Keratinocyte (primary cell): Measurements from ENCODE around the gene BABAM2. TPM values are rescaled to one million over a fixed set of nuclear protein-coding genes. Genes with fewer than 3 reads are reported as not detected.

Experiments used
- DNase-seq: peaks from one replicate; pipeline ENCODE4 v3.0.0-alpha.2; 2011; ENCODE audit warnings: low read depth, missing footprints, low spot score
- FAIRE-seq: peaks from 2 replicates; lab custom pipeline; 2011; peaks lifted over from hg19 to GRCh38; lab: Jason Lieb, UNC
- H2AFZ ChIP-seq: 2 replicates; pipeline ENCODE4 v1.6.0; 2012; ENCODE audit warnings: low read length, control low read depth, inconsistent platforms; ENCODE audit not compliant: control insufficient read depth
- H3K27ac ChIP-seq: 2 replicates; pipeline ENCODE4 v1.5.1; 2011; ENCODE audit warnings: low read length; ENCODE audit not compliant: control insufficient read depth, insufficient read depth
- H3K27me3 ChIP-seq: 3 replicates; pipeline ENCODE4 v1.6.0; 2011; ENCODE audit warnings: low read length; ENCODE audit not compliant: control insufficient read depth, insufficient read depth; ENCODE audit errors: extremely low read depth
- H3K36me3 ChIP-seq, 2 experiments: 2 replicates in 1 of 2; 3 replicates in 1 of 2; pipeline ENCODE4 v1.5.1; 2011; ENCODE audit warnings: low read length in 2 of 2, mild to moderate bottlenecking in 1 of 2; ENCODE audit not compliant: control insufficient read depth in 2 of 2, insufficient read depth in 2 of 2; ENCODE audit errors: extremely low read depth in 1 of 2
- H3K4me1 ChIP-seq: 3 replicates; pipeline ENCODE4 v1.5.1; 2011; ENCODE audit warnings: low read length; ENCODE audit not compliant: control insufficient read depth, insufficient read depth; ENCODE audit errors: extremely low read depth
- H3K4me2 ChIP-seq: 3 replicates; pipeline ENCODE4 v1.6.0; 2011; ENCODE audit warnings: low read depth, low read length; ENCODE audit not compliant: control insufficient read depth, insufficient read depth; ENCODE audit errors: extremely low read depth
- H3K4me3 ChIP-seq, 3 experiments: fragments of 200-600 bp in 1 of 3; sonication (generic) in 1 of 3; 2 replicates in 2 of 3; 3 replicates in 1 of 3; pipeline ENCODE4 v1.5.1; 2011 to 2016; ENCODE audit warnings: low read length in 3 of 3, mild to moderate bottlenecking in 3 of 3, control low read depth in 2 of 3, inconsistent platforms in 1 of 3, low read depth in 1 of 3, mixed read lengths in 1 of 3, mixed run types in 1 of 3, moderate library complexity in 1 of 3; ENCODE audit not compliant: control insufficient read depth in 2 of 3, insufficient read depth in 2 of 3; ENCODE audit errors: extremely low read depth in 1 of 3
- H3K79me2 ChIP-seq: 2 replicates; pipeline ENCODE4 v1.6.0; 2012; ENCODE audit warnings: low read length; ENCODE audit not compliant: control insufficient read depth, insufficient read depth
- H3K9ac ChIP-seq: 3 replicates; pipeline ENCODE4 v1.6.0; 2011; ENCODE audit warnings: low read length; ENCODE audit not compliant: control insufficient read depth, insufficient read depth; ENCODE audit errors: extremely low read depth
- H3K9me1 ChIP-seq: 3 replicates; pipeline ENCODE4 v1.6.0; 2011; ENCODE audit warnings: low read length; ENCODE audit not compliant: control insufficient read depth, insufficient read depth; ENCODE audit errors: extremely low read depth
- H3K9me3 ChIP-seq: 2 replicates; pipeline ENCODE4 v1.5.1; 2012; ENCODE audit warnings: low read depth, low read length; ENCODE audit not compliant: control insufficient read depth
- H4K20me1 ChIP-seq: 3 replicates; pipeline ENCODE4 v1.6.0; 2011; ENCODE audit warnings: low read length; ENCODE audit not compliant: control insufficient read depth, insufficient read depth; ENCODE audit errors: extremely low read depth
- EZH2 ChIP-seq: IDR thresholded peaks from one replicate; pipeline ENCODE4 v1.6.1; 2012; ENCODE audit warnings: inconsistent platforms, mild to moderate bottlenecking, low read length, moderate library complexity
- dilution Hi-C: fragments of 300-500 bp; cut with MboI; formaldehyde crosslinking; loops from one replicate; pipeline ENCODE4 v1.7.0; 2020; ENCODE audit warnings: low sequenced_read_pairs; ENCODE audit not compliant: extremely low pct_ligation_motif_present
- polyA plus RNA-seq, 5 experiments: library from polyadenylated mRNA; depleted of rRNA in 3 of 5; stranded (reverse) in 3 of 5; stranded (forward) in 1 of 5; unstranded in 1 of 5; fragments of >200 nt; gene quantifications; 1 replicate in 1 of 5; 2 replicates in 3 of 5; 3 replicates in 1 of 5; pipeline versions ENCODE4 v1.2.1 to v1.2.3, GENCODE V29; 2011 to 2012; ENCODE audit warnings: missing spikeins in 2 of 5, low read depth in 1 of 5, low replicate concordance in 1 of 5
- TF ChIP-seq, protein P1 (sequence below), 3 experiments: IDR thresholded peaks in 1 of 3; conservative IDR thresholded peaks in 1 of 3; optimal IDR thresholded peaks in 1 of 3; 2 replicates in 2 of 3; 3 replicates in 1 of 3; pipeline versions ENCODE3 to v1.5.1; 2011; ENCODE audit warnings: low read length in 3 of 3, mild to moderate bottlenecking in 3 of 3, moderate library complexity in 2 of 3, control low read depth in 1 of 3, inconsistent platforms in 1 of 3; ENCODE audit not compliant: insufficient read depth in 2 of 3; ENCODE audit errors: extremely low read depth in 1 of 3

BABAM2 gene
- polyA plus RNA-seq, 1 donor (not counting 4 experiments of a cell fraction or from before 2014, with no cell fraction given), result 29.8 TPM

DNA sequence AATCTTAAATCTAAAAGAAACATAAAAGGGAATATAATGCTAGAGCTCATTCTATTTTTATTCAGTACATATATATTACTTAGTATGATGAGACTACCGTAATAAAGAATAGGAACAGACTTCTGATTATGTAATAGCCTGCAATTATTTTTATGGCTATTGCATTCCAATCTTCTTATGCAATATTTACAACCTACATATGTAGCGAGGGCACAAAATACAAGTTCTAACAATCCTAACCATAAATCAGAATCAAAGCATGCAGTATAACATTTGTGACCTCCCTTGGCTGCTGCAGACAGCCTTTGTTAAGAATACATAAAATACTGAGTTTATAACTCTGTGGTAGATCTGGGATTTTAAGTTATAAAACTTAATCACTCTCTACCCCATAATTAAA, 177.6 kb downstream of the BABAM2 start:
- Histone ChIP-seq H3K9ac (no peak overlapping the region), H3K9me3 (no peaks in the 10 kb centered on the region), H3K27ac (peak overlapping the region; percentile 23), H3K36me3 (no peaks in the 10 kb centered on the region), H4K20me1 (no peaks in the 10 kb centered on the region), H3K4me3 (no peak overlapping the region), H3K4me2 (no peak overlapping the region), H3K79me2 (no peaks in the 10 kb centered on the region), H3K9me1 (no peaks in the 10 kb centered on the region), H3K27me3 (no peaks in the 10 kb centered on the region), H3K4me1 (peaks cover 12% of the 10 kb centered on the region), H2AFZ (no peak overlapping the region)
- dilution Hi-C loops, result no loop called here
- TF ChIP-seq, protein P1, sequence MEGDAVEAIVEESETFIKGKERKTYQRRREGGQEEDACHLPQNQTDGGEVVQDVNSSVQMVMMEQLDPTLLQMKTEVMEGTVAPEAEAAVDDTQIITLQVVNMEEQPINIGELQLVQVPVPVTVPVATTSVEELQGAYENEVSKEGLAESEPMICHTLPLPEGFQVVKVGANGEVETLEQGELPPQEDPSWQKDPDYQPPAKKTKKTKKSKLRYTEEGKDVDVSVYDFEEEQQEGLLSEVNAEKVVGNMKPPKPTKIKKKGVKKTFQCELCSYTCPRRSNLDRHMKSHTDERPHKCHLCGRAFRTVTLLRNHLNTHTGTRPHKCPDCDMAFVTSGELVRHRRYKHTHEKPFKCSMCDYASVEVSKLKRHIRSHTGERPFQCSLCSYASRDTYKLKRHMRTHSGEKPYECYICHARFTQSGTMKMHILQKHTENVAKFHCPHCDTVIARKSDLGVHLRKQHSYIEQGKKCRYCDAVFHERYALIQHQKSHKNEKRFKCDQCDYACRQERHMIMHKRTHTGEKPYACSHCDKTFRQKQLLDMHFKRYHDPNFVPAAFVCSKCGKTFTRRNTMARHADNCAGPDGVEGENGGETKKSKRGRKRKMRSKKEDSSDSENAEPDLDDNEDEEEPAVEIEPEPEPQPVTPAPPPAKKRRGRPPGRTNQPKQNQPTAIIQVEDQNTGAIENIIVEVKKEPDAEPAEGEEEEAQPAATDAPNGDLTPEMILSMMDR (optimal IDR thresholded peaks at IDR 0.05 in 1 of 3, IDR thresholded peaks at IDR 0.05 in 1 of 3, conservative IDR thresholded peaks at IDR 0.05 in 1 of 3; ENCODE audit: extremely low read depth in 1 of 3, insufficient read depth in 2 of 3, low read length in 3 of 3), result no peak
- DNase-seq, result peak; percentile 19
- FAIRE-seq, result no peak

- Histone ChIP-seq H3K27me3 (no peaks in the 10 kb centered on the region), H2AFZ (no peak overlapping the region), H3K4me3 (no peak overlapping the region), H3K4me1 (peaks cover 9% of the 10 kb centered on the region), H3K4me2 (no peak overlapping the region), H3K9me1 (no peaks in the 10 kb centered on the region), H3K9ac (no peak overlapping the region), H3K36me3 (no peaks in the 10 kb centered on the region), H4K20me1 (no peaks in the 10 kb centered on the region), H3K27ac (peak overlapping the region; percentile 23), H3K79me2 (no peaks in the 10 kb centered on the region), H3K9me3 (no peaks in the 10 kb centered on the region)
- DNase-seq, result no peak
- FAIRE-seq, result no peak
- dilution Hi-C loops, result no loop called here
- TF ChIP-seq EZH2, result no peak
- TF ChIP-seq, protein P1 (optimal IDR thresholded peaks at IDR 0.05 in 1 of 3, IDR thresholded peaks at IDR 0.05 in 1 of 3, conservative IDR thresholded peaks at IDR 0.05 in 1 of 3; ENCODE audit: extremely low read depth in 1 of 3, insufficient read depth in 2 of 3, low read length in 3 of 3), result no peak
Measured at GRCh38 chr2:28068527-28068926, 178.0 kb downstream of the BABAM2 start.
